Lung (tissue), 12 donors: ENCODE data around the gene CDKL2. TPM values are rescaled to one million over a fixed set of nuclear protein-coding genes. Genes with fewer than 3 reads are reported as not detected.
A peak's percentile ranks its signal among the peaks of the same experiment; 100 is the strongest.

Source experiments
- ATAC-seq: fragments of 200-7000 bp; cut with Tn5 transposase; one replicate; pipeline ENCODE4 v1.9.1; 2020; ENCODE audit warnings: moderate number of reproducible peaks; ENCODE audit not compliant: insufficient read depth, low FRiP score
- DNase-seq, 3 donors: peaks; one replicate each; pipeline ENCODE4 v3.0.0-alpha.2; 2013 to 2017
- H3K27ac ChIP-seq, 2 donors: one replicate each; pipeline ENCODE4 v1.5.1; 2013; ENCODE audit warnings: mild to moderate bottlenecking in 2 of 2, moderate library complexity in 2 of 2, control low read depth in 1 of 2, inconsistent platforms in 1 of 2, low read depth in 1 of 2, low read length in 1 of 2
- H3K27me3 ChIP-seq, 3 donors: one replicate each; pipeline ENCODE4 v1.5.1; 2013; ENCODE audit warnings: low read length in 2 of 3; ENCODE audit not compliant: control insufficient read depth in 3 of 3, insufficient read depth in 3 of 3
- H3K36me3 ChIP-seq, 4 donors: one replicate each; pipeline ENCODE4 v1.5.1; 2013; ENCODE audit warnings: low read length in 4 of 4, mild to moderate bottlenecking in 1 of 4, moderate library complexity in 1 of 4; ENCODE audit not compliant: control insufficient read depth in 4 of 4, insufficient read depth in 4 of 4
- H3K4me1 ChIP-seq, 5 donors: one replicate each; pipeline ENCODE4 v1.5.1; 2013; ENCODE audit warnings: low read length in 5 of 5, mild to moderate bottlenecking in 2 of 5, moderate library complexity in 1 of 5; ENCODE audit not compliant: control insufficient read depth in 5 of 5, insufficient read depth in 5 of 5
- H3K4me3 ChIP-seq: one replicate; pipeline ENCODE4 v1.5.1; 2013; ENCODE audit warnings: mild to moderate bottlenecking, control low read depth, moderate library complexity
- H3K9ac ChIP-seq, 2 donors: one replicate each; pipeline ENCODE4 v1.5.1; 2013; ENCODE audit warnings: low read length in 2 of 2, control low read depth in 1 of 2; ENCODE audit not compliant: insufficient read depth in 1 of 2
- H3K9me3 ChIP-seq, 4 donors: one replicate each; pipeline ENCODE4 v1.5.1; 2013; ENCODE audit warnings: low read length in 3 of 4, mild to moderate bottlenecking in 1 of 4, moderate library complexity in 1 of 4; ENCODE audit not compliant: control insufficient read depth in 4 of 4, insufficient read depth in 3 of 4
- WGBS, 2 donors: extraction: QIAGEN DNeasy Blood & Tissue Kit; methylation state at CpG; one replicate each; pipeline ENCODE4 v1.1.7; 2013; 5-methylcytosine and 5-hydroxymethylcytosine counted together
- polyA plus RNA-seq, 2 donors: library from polyadenylated mRNA; stranded (reverse); fragments of 200-250 nt; gene quantifications; one replicate each; pipeline ENCODE4 v1.2.1, GENCODE V29; 2013
- total RNA-seq, 2 donors: library from RNA; depleted of rRNA in 1 of 2; stranded (reverse); fragments of >200 nt in 1 of 2; gene quantifications; one replicate each; pipeline ENCODE4 v1.2.1, GENCODE V29; 2014 to 2021
- TF ChIP-seq, protein P1 (sequence below): IDR thresholded peaks from 2 replicates; pipeline ENCODE4 v1.5.1; 2012; ENCODE audit warnings: mild to moderate bottlenecking; ENCODE audit errors: control extremely low read depth, extremely low read depth
- donor health status: control.
- donor health status: control.
- donor health status: Bipolar disorder and iron deficiency.
- donor health status: healthy.
- donor health status: DM: yes; HTN: yes; CAD: no.

The CDKL2 gene
- total and polyA plus RNA-seq, 4 donors: 2.7 to 16.3 (median 9.6) TPM

DNA sequence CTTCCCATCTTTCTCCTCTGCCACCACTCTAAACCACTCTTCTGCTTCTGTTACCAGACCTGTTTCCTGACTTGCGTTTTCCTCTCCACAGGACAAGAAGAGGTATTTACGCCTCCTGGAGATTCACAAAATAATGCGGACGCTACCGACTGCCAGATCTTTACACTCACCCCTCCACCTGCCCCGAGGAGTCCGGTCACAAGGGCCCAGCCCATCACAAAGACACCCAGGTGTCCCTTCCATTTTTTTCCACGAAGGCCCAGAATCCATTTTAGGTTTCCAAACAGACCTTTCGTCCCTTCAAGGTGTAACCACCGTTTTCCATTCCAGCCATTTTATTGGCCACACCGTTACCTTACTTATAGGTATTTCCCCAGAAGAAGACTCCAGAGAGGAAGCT, 66.3 kb downstream of the CDKL2 start:
- 80 to 83% methylated on average over 11 of the region's 11 CpGs for WGBS, 2 donors
- no peaks in the 10 kb centered on the region for H3K27me3 ChIP-seq
- H3K36me3 ChIP-seq: no peaks in the 10 kb centered on the region
- TF ChIP-seq, protein P1, sequence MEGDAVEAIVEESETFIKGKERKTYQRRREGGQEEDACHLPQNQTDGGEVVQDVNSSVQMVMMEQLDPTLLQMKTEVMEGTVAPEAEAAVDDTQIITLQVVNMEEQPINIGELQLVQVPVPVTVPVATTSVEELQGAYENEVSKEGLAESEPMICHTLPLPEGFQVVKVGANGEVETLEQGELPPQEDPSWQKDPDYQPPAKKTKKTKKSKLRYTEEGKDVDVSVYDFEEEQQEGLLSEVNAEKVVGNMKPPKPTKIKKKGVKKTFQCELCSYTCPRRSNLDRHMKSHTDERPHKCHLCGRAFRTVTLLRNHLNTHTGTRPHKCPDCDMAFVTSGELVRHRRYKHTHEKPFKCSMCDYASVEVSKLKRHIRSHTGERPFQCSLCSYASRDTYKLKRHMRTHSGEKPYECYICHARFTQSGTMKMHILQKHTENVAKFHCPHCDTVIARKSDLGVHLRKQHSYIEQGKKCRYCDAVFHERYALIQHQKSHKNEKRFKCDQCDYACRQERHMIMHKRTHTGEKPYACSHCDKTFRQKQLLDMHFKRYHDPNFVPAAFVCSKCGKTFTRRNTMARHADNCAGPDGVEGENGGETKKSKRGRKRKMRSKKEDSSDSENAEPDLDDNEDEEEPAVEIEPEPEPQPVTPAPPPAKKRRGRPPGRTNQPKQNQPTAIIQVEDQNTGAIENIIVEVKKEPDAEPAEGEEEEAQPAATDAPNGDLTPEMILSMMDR: no peak
- no peak for DNase-seq
- no peaks in the 10 kb centered on the region for H3K4me1 ChIP-seq
- H3K4me3 ChIP-seq: no peak overlapping the region
- no peaks in the 10 kb centered on the region for H3K9me3 ChIP-seq
- no peak overlapping the region for H3K27ac ChIP-seq
- no peak for ATAC-seq
- H3K9ac ChIP-seq: no peak overlapping the region

DNA sequence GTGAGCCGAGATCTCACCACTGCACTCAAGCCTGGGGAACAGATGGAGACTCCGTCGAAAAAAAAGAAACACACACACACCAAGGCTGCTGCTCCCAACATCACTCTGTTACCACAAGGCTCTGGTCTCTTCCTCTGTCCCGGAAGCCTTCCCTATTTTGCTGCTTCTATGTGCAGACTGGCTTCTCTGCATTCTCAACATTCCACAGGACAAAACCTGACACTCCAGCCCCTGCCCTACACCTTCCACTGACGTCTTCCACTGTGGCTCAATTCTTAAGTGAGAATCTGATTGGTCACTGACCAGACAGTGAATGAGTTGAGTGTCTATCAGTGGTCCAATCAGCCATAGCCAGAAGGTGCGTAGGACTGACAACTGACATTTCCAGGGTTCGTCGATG, 68.5 kb downstream of the CDKL2 start:
- 54 to 66% methylated on average over 8 of the region's 8 CpGs for WGBS, 2 donors
- no peak overlapping the region for H3K27ac ChIP-seq
- no peaks in the 10 kb centered on the region for H3K36me3 ChIP-seq
- DNase-seq: peak in 2 of 3 donors; percentile 6 to 24
- peak; percentile 41 for ATAC-seq
- TF ChIP-seq, protein P1: no peak
- H3K9me3 ChIP-seq: no peaks in the 10 kb centered on the region
- H3K27me3 ChIP-seq: no peaks in the 10 kb centered on the region
- H3K4me1 ChIP-seq: no peaks in the 10 kb centered on the region
- H3K4me3 ChIP-seq: no peak overlapping the region
- no peak overlapping the region for H3K9ac ChIP-seq

DNA sequence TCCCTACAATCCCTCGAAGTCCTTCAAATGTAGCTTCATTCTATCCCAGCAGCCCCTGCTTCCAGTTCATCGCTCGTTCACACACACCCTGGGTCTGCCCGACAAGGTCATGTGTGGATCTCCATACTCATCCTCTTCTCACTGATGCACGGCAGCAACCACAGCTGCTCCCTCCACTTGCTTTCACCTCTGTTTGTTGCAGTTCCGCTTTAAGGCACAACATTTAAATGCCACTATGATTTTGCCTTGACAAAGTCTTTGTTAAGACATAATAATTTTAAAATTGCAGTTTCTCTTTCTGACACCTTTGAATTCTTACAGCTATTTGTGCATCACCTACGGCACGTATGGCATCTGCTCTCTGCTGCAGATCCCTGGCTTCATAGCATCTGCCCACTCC, 72.6 kb downstream of the CDKL2 start:
- no peak for ATAC-seq

More for the DNA sequence above, 72.6 kb downstream of the CDKL2 start:
- Histone ChIP-seq H3K4me1 (no peaks in the 10 kb centered on the region), H3K36me3 (no peaks in the 10 kb centered on the region), H3K4me3 (no peak overlapping the region), H3K27ac (no peak overlapping the region), H3K9ac (no peak overlapping the region), H3K27me3 (no peaks in the 10 kb centered on the region), H3K9me3 (peaks cover 0 to 2% (median 0%) of the 10 kb centered on the region in 4 donors)
- 87 to 94% methylated on average over 8 of the region's 8 CpGs for WGBS, 2 donors
- TF ChIP-seq, protein P1: no peak
- no peak for DNase-seq
